Measurements from ENCODE around the gene FBXL7.

FBXL7 gene

DNA sequence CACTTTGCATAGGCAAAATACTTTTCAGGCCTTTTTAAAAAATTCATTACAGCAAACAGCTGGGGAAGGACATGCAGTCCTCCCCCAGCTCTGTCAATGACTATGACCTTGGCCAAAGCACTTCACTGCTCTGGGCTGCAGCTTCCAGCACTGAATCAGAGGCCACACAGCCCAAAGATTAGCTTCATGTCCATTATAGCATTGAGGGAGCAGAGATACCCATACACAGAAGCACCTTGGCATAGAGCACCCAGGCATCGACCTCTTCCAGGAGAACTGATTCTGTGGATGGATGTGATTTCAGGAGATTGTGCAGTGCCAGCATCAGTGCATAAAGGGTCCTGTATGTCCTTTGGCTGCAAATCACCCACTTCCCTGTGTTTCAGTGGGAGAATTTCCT is 437.7 kb downstream of the FBXL7 start:
- CTCF ChIA-PET = no interaction called here
- TF ChIP-seq, protein P1, sequence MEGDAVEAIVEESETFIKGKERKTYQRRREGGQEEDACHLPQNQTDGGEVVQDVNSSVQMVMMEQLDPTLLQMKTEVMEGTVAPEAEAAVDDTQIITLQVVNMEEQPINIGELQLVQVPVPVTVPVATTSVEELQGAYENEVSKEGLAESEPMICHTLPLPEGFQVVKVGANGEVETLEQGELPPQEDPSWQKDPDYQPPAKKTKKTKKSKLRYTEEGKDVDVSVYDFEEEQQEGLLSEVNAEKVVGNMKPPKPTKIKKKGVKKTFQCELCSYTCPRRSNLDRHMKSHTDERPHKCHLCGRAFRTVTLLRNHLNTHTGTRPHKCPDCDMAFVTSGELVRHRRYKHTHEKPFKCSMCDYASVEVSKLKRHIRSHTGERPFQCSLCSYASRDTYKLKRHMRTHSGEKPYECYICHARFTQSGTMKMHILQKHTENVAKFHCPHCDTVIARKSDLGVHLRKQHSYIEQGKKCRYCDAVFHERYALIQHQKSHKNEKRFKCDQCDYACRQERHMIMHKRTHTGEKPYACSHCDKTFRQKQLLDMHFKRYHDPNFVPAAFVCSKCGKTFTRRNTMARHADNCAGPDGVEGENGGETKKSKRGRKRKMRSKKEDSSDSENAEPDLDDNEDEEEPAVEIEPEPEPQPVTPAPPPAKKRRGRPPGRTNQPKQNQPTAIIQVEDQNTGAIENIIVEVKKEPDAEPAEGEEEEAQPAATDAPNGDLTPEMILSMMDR (IDR thresholded peaks at IDR 0.05; ENCODE audit: control extremely low read depth, extremely low read depth, low read depth, missing control alignments) = no peak
- DNase-seq (ENCODE audit: extremely low spot score) = no peak
- POLR2A ChIA-PET = no interaction called here

DNA sequence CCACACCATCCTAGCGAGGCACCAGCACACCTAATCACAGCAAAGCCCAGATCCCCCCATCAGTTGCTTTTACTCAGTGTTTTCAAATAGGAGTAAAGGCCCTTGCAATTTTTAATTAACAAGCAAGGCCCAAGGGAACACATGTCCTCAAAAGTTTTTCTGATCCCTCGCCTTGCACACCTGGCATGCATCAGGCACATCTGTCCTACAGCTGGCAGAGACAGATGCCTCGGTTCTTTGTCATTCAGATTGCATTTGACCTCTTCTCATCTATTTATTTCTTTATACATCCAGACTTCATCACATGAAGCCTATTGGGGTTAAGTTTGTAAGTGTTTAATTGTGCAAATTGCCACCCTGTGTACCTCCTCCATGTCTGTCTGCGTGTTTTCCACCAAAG is 438.2 kb downstream of the FBXL7 start:
- TF ChIP-seq, protein P1 (IDR thresholded peaks at IDR 0.05; ENCODE audit: control extremely low read depth, extremely low read depth, low read depth, missing control alignments) = no peak
- CTCF ChIA-PET = no interaction called here
- POLR2A ChIA-PET = no interaction called here
- DNase-seq (ENCODE audit: extremely low spot score) = no peak

DNA sequence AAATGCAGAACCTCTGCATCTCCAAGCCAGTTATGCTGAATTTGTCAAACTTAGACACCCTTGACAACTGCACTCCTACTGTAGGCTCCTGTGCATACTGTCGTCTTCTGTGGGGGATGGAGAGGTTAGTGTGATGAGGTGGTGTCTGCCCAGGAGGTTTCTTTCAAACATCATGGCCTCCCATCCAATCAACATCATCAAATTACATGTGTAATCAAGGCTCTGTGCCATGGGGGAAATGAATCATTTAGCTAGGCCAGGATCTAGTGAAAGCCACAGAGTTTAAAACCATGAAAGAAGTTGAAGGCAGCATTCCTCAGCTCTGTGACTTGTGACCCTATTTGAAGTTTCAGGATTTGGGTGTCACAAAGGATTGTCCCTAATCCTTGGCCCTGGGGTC is 439.0 kb downstream of the FBXL7 start:
- ChIA-PET CTCF (no interaction called here), POLR2A (no interaction called here)
- DNase-seq (ENCODE audit: extremely low spot score) = no peak
- TF ChIP-seq, protein P1 (IDR thresholded peaks at IDR 0.05; ENCODE audit: control extremely low read depth, extremely low read depth, low read depth, missing control alignments) = no peak

DNA sequence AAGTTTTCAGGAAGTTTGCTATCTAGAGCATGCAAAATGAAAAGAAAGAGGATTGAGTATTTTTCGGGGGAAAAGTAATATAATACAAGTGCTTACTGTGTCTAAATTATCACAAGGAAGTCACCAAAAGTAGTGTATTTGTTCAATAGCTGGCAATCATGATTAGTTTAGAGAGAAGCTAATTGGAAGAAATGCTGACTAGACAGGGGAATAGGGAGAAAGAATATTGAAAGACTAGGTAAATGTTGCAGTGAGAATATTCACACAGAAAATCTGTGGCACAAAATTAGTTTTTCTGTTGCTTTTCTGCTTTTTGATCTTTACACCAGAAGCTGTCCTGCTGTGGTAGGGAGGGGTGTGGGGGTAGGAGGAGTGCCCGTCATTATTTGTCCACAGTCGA is 440.9 kb downstream of the FBXL7 start:
- TF ChIP-seq, protein P1 (IDR thresholded peaks at IDR 0.05; ENCODE audit: control extremely low read depth, extremely low read depth, low read depth, missing control alignments) = no peak
- no peak for DNase-seq (ENCODE audit: extremely low spot score)
- CTCF ChIA-PET = no interaction called here
- POLR2A ChIA-PET = no interaction called here

DNA sequence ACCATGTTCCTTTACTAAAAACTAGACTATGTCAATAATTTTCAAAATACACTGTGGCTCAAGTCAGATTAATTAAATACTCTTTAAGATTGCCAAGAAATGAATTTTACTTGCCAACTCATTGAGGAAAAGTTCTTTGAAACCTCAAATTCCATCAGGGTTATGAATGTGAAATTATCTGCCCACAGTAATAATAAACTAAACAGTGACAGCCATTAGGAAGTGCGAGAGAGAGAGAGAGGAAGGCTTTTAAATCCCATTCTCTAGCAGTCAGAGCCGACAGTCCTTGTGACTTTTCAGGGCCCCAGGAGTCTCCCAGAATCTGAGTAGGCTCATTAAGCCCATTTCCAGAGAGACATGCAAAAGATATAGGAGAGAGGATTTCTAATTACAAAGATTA is 443.5 kb downstream of the FBXL7 start:
- TF ChIP-seq, protein P1 (IDR thresholded peaks at IDR 0.05; ENCODE audit: control extremely low read depth, extremely low read depth, low read depth, missing control alignments) = no peak
- POLR2A ChIA-PET = no interaction called here
- DNase-seq (ENCODE audit: extremely low spot score) = no peak
- CTCF ChIA-PET = no interaction called here

DNA sequence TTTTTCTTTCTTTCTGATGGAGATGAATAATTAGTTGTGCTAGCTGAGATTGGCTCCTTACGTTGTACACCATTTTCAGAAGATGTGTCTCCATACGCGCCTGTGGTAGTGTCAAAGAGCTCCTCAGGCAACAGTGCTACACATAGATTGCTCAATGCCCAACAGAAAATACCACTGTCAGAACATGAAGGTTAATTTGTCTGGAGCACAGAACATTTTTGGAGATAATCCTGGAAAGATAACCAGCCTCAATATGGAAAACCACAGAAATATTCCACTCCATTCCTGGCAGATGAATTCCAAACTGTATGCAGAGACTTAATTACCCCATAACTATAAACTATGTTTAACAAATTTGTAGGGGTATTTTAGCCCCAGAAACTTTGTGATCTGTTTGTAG is 446.0 kb downstream of the FBXL7 start:
- ChIA-PET CTCF (no interaction called here), POLR2A (no interaction called here)
- TF ChIP-seq, protein P1 (IDR thresholded peaks at IDR 0.05; ENCODE audit: control extremely low read depth, extremely low read depth, low read depth, missing control alignments) = no peak
- no peak for DNase-seq (ENCODE audit: extremely low spot score)

DNA sequence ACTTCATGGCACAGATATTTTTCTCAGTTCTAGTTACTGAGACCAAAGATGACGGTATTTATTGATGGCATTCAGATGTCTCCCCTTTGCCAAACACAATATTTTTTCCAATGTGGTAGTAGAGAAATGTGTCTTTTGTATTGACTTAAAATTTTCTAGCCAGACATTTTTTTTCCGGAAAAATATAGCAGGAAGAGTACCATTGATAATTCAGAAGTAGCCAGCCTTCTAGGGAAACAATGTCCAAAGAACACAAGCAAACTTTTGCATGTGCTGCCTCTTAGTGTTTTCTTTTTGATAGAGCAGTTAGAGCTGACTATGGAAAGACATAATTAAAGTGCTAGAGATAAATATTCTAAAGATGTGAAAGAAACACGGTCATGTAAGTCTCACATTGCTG is 448.2 kb downstream of the FBXL7 start:
- TF ChIP-seq, protein P1 (IDR thresholded peaks at IDR 0.05; ENCODE audit: control extremely low read depth, extremely low read depth, low read depth, missing control alignments) = no peak
- POLR2A ChIA-PET = no interaction called here
- no peak for DNase-seq (ENCODE audit: extremely low spot score)
- CTCF ChIA-PET = no interaction called here
